ENCODE data around the gene STPG3.

The STPG3 gene

GRCh38 chr9:137263506-137263905, 12.4 kb downstream of the STPG3 start:
- no peak for TF ChIP-seq CTCF (IDR thresholded peaks at IDR 0.05; ENCODE audit: insufficient read depth, missing control alignments)
- DNase-seq (ENCODE audit: insufficient read length, low spot score) (no peak), FAIRE-seq (no peak)

GRCh38 chr9:137264067-137264466, 13.0 kb downstream of the STPG3 start:
- FAIRE-seq (no peak), DNase-seq (ENCODE audit: insufficient read length, low spot score) (no peak)
- no peak for TF ChIP-seq CTCF (IDR thresholded peaks at IDR 0.05; ENCODE audit: insufficient read depth, missing control alignments)

- TF ChIP-seq CTCF (IDR thresholded peaks at IDR 0.05; ENCODE audit: insufficient read depth, missing control alignments), result no peak
- no peak for DNase-seq (ENCODE audit: insufficient read length, low spot score)
- no peak for FAIRE-seq
Measured at GRCh38 chr9:137265496-137266161, 14.5 kb downstream of the STPG3 start.

GRCh38 chr9:137266162-137266527, 15.1 kb downstream of the STPG3 start:
- DNase-seq (ENCODE audit: insufficient read length, low spot score), result no peak
- no peak for TF ChIP-seq CTCF (IDR thresholded peaks at IDR 0.05; ENCODE audit: insufficient read depth, missing control alignments)
- no peak for FAIRE-seq

- DNase-seq (ENCODE audit: insufficient read length, low spot score), result no peak
- no peak for FAIRE-seq
- TF ChIP-seq CTCF (IDR thresholded peaks at IDR 0.05; ENCODE audit: insufficient read depth, missing control alignments), result no peak
Measured at GRCh38 chr9:137266585-137267453, 15.7 kb downstream of the STPG3 start.

- DNase-seq (ENCODE audit: insufficient read length, low spot score), result no peak
- TF ChIP-seq CTCF (IDR thresholded peaks at IDR 0.05; ENCODE audit: insufficient read depth, missing control alignments), result no peak
- FAIRE-seq, result no peak
Measured at GRCh38 chr9:137267933-137268355, 16.9 kb downstream of the STPG3 start.
